GDM1 (cell line): ENCODE results near the gene GDI1.

Experiments used
- DNase-seq: peaks from one replicate; lab custom pipeline; 2025; lab: John Stamatoyannopoulos, UW

The GDI1 gene

GRCh38 chrX:154482786-154483185 is 45.8 kb downstream of the GDI1 start:
- no peak for DNase-seq

GRCh38 chrX:154483325-154483724 is 46.4 kb downstream of the GDI1 start:
- no peak for DNase-seq

GRCh38 chrX:154484255-154485149 is 47.5 kb downstream of the GDI1 start:
- no peak for DNase-seq

- DNase-seq, result no peak
Measured at GRCh38 chrX:154485150-154486051, 48.4 kb downstream of the GDI1 start.

- no peak for DNase-seq
Measured at GRCh38 chrX:154486052-154486395, 49.1 kb downstream of the GDI1 start.

- DNase-seq, result peak; percentile 61
Measured at GRCh38 chrX:154486396-154487207, 49.6 kb downstream of the GDI1 start, which contains the start of gene UBL4A. Gene UBL4A (minus strand): TSS chrX:154486615. CDS start chrX:154486584, 31 bp downstream.

GRCh38 chrX:154487518-154488290 is 50.8 kb downstream of the GDI1 start:
- DNase-seq, result no peak

GRCh38 chrX:154488336-154489075 is 51.6 kb downstream of the GDI1 start:
- DNase-seq, result no peak

- no peak for DNase-seq
Measured at GRCh38 chrX:154489182-154489581, 52.2 kb downstream of the GDI1 start.

GRCh38 chrX:154490021-154490413 is 53.1 kb downstream of the GDI1 start:
- no peak for DNase-seq

- peak; percentile 88 for DNase-seq
Measured at GRCh38 chrX:154490414-154491083, 53.6 kb downstream of the GDI1 start, which contains the start of gene SLC10A3. Gene SLC10A3 (minus strand): TSS chrX:154490629. CDS start chrX:154488940, 1,689 bp downstream.
